Hepatocyte (in vitro differentiated cells): Measurements from ENCODE around the gene TADA3. TPM values are rescaled to one million over a fixed set of nuclear protein-coding genes. Genes with fewer than 3 reads are reported as not detected.

Source experiments
- DNase-seq: peaks from one replicate; pipeline ENCODE4 v3.0.0-alpha.2; 2016; ENCODE audit warnings: low spot score
- H2AFZ ChIP-seq: fragments of 200-600 bp; sonication (generic); 2 replicates; pipeline ENCODE4 v1.6.0; 2016; ENCODE audit warnings: antibody characterized with exemption, mild to moderate bottlenecking
- H3K27ac ChIP-seq: fragments of 200-600 bp; sonication (generic); 2 replicates; pipeline ENCODE4 v1.5.1; 2016; ENCODE audit warnings: mild to moderate bottlenecking
- H3K27me3 ChIP-seq: fragments of 200-600 bp; sonication (generic); 2 replicates; pipeline ENCODE4 v1.6.1; 2016
- H3K36me3 ChIP-seq: fragments of 200-600 bp; sonication (generic); replicated peaks from 2 replicates; pipeline ENCODE4 v1.5.1; 2016; ENCODE audit warnings: low read depth; ENCODE audit not compliant: insufficient read depth
- H3K4me1 ChIP-seq: fragments of 200-600 bp; sonication (generic); 2 replicates; pipeline ENCODE4 v1.5.1; 2016; ENCODE audit warnings: mild to moderate bottlenecking, moderate library complexity; ENCODE audit not compliant: insufficient read depth
- H3K4me2 ChIP-seq: fragments of 200-600 bp; sonication (generic); 2 replicates; pipeline ENCODE4 v1.6.0; 2016
- H3K4me3 ChIP-seq: fragments of 200-600 bp; sonication (generic); 2 replicates; pipeline ENCODE4 v1.5.1; 2016; ENCODE audit warnings: mild to moderate bottlenecking
- H3K79me2 ChIP-seq: fragments of 200-600 bp; sonication (generic); 2 replicates; pipeline ENCODE4 v1.6.0; 2017; ENCODE audit warnings: mild to moderate bottlenecking
- H3K9me2 ChIP-seq: fragments of 200-600 bp; sonication (generic); replicated peaks from 2 replicates; pipeline ENCODE4 v1.6.0; 2017; ENCODE audit warnings: mild to moderate bottlenecking; ENCODE audit not compliant: insufficient read depth
- H3K9me3 ChIP-seq: fragments of 200-600 bp; sonication (generic); 2 replicates; pipeline ENCODE4 v1.5.1; 2016; ENCODE audit warnings: low read depth, mild to moderate bottlenecking
- H4K20me1 ChIP-seq: fragments of 200-600 bp; sonication (generic); 2 replicates; pipeline ENCODE4 v1.6.0; 2016; ENCODE audit warnings: mild to moderate bottlenecking; ENCODE audit not compliant: insufficient read depth, poor library complexity, severe bottlenecking
- CTCF ChIP-seq: fragments of 200-600 bp; sonication (generic); IDR thresholded peaks from 2 replicates; pipeline ENCODE4 v1.5.1; 2016; ENCODE audit warnings: antibody characterized with exemption, mild to moderate bottlenecking; ENCODE audit not compliant: poor library complexity
- EZH2 ChIP-seq: fragments of 200-600 bp; sonication (generic); IDR thresholded peaks from 2 replicates; pipeline ENCODE4 v1.6.1; 2016; ENCODE audit warnings: antibody characterized with exemption, mild to moderate bottlenecking, borderline replicate concordance
- EZH2phosphoT487 ChIP-seq: fragments of 200-600 bp; sonication (generic); IDR thresholded peaks from one replicate; pipeline ENCODE4 v1.6.1; 2018; ENCODE audit warnings: antibody characterized with exemption, mild to moderate bottlenecking, low read depth, moderate library complexity; ENCODE audit not compliant: unreplicated experiment, severe bottlenecking
- WGBS: methylation state at CpG from one replicate; pipeline ENCODE4 v1.1.6; 2016; ENCODE audit warnings: low lambda C conversion rate; ENCODE audit errors: missing lambda C conversion rate; 5-methylcytosine and 5-hydroxymethylcytosine counted together
- polyA plus RNA-seq: library from polyadenylated mRNA; unstranded; fragments of >200 nt; fragmentation: Nextera tagmentation; extraction: Ambion mirVana; gene quantifications from 2 replicates; pipeline ENCODE4 v1.2.1, GENCODE V29; 2016
- total RNA-seq: library from RNA; depleted of rRNA; stranded (reverse); fragments of >200 nt; gene quantifications from 2 replicates; pipeline ENCODE4 v1.2.3, GENCODE V29; 2014

TADA3 gene
- total and polyA plus RNA-seq, 2 experiments from 2014 or later: 61.2 to 65.5 TPM

GRCh38 chr3:9793161-9793781 is 998 bp upstream of the TADA3 start:
- peak overlapping the region; percentile 28 for H2AFZ ChIP-seq
- H3K27ac ChIP-seq: peak overlapping the region; percentile 91
- H3K4me3 ChIP-seq: peak overlapping the region; percentile 81
- H3K27me3 ChIP-seq: no peaks in the 10 kb centered on the region
- H3K36me3 ChIP-seq: no peaks in the 10 kb centered on the region
- H3K4me2 ChIP-seq: peak overlapping the region; percentile 97
- peak; percentile 67 for DNase-seq
- TF ChIP-seq CTCF (no peak), EZH2phosphoT487 (no peak), EZH2 (no peak)
- no peaks in the 10 kb centered on the region for H3K9me3 ChIP-seq
- H3K4me1 ChIP-seq: peaks cover 15% of the 10 kb centered on the region
- WGBS: under 1% methylated on average over 15 of the region's 23 CpGs
- H4K20me1 ChIP-seq: peaks cover 8% of the 10 kb centered on the region
- H3K79me2 ChIP-seq: peaks cover 62% of the 10 kb centered on the region
- H3K9me2 ChIP-seq: no peaks in the 10 kb centered on the region

- Histone ChIP-seq H3K79me2 (peaks cover 49% of the 10 kb centered on the region), H3K36me3 (no peaks in the 10 kb centered on the region)
- 21% methylated on average over 12 of the region's 14 CpGs for WGBS
These were observed 376 bp downstream of the TADA3 start for GRCh38 chr3:9791790-9792404.

GRCh38 chr3:9791127-9791526 is 1.1 kb downstream of the TADA3 start:
- Histone ChIP-seq H3K9me2 (no peaks in the 10 kb centered on the region), H3K27me3 (no peaks in the 10 kb centered on the region), H3K36me3 (no peaks in the 10 kb centered on the region), H3K4me2 (peak overlapping the region; percentile 97), H3K79me2 (peaks cover 42% of the 10 kb centered on the region), H3K27ac (peak overlapping the region; percentile 91), H2AFZ (no peak overlapping the region), H3K4me1 (peaks cover 15% of the 10 kb centered on the region), H3K9me3 (no peaks in the 10 kb centered on the region), H4K20me1 (peaks cover 4% of the 10 kb centered on the region), H3K4me3 (no peak overlapping the region)
- 94% methylated on average over 11 of the region's 11 CpGs for WGBS
- DNase-seq: no peak
- TF ChIP-seq EZH2phosphoT487 (no peak), CTCF (no peak), EZH2 (no peak)

More at GRCh38 chr3:9791790-9792404, 376 bp downstream of the TADA3 start:
- Histone ChIP-seq H3K4me1 (peaks cover 15% of the 10 kb centered on the region), H3K9me3 (no peaks in the 10 kb centered on the region), H2AFZ (peak overlapping the region; percentile 39), H3K9me2 (no peaks in the 10 kb centered on the region), H3K27ac (peak overlapping the region; percentile 91), H3K4me3 (peak overlapping the region; percentile 81), H3K4me2 (peak overlapping the region; percentile 97), H4K20me1 (peaks cover 4% of the 10 kb centered on the region), H3K27me3 (no peaks in the 10 kb centered on the region)
- DNase-seq: no peak
- TF ChIP-seq CTCF (no peak), EZH2phosphoT487 (no peak)
